Mesenchymal stem cell (in vitro differentiated cells and primary cell): ENCODE data around the gene NTHL1.

Source experiments
- DNase-seq: peaks from one replicate; pipeline ENCODE4 v3.0.0-alpha.2; 2013
- H2AFZ ChIP-seq: one replicate; pipeline ENCODE4 v1.6.1; 2013; ENCODE audit warnings: low read depth, mild to moderate bottlenecking, control low read depth, inconsistent platforms, low read length, moderate library complexity
- H2AK5ac ChIP-seq: 2 replicates; pipeline ENCODE4 v1.6.1; 2013; ENCODE audit warnings: low read length, moderate library complexity, mild to moderate bottlenecking, inconsistent platforms; ENCODE audit not compliant: severe bottlenecking
- H2BK120ac ChIP-seq: one replicate; pipeline ENCODE4 v1.6.1; 2013; ENCODE audit warnings: low read depth, mild to moderate bottlenecking, inconsistent platforms, low read length, moderate library complexity
- H2BK12ac ChIP-seq, 2 experiments: one replicate each; pipeline ENCODE4 v1.6.1; 2013; ENCODE audit warnings: inconsistent platforms in 2 of 2, low read length in 2 of 2, mild to moderate bottlenecking in 2 of 2, moderate library complexity in 2 of 2, control low read depth in 1 of 2
- H2BK15ac ChIP-seq: one replicate; pipeline ENCODE4 v1.6.1; 2013; ENCODE audit warnings: mild to moderate bottlenecking, low read depth, inconsistent platforms; ENCODE audit not compliant: poor library complexity, severe bottlenecking
- H2BK5ac ChIP-seq: 2 replicates; pipeline ENCODE4 v1.6.1; 2013; ENCODE audit warnings: low read depth, mild to moderate bottlenecking, low read length, control low read depth, inconsistent platforms; ENCODE audit not compliant: poor library complexity, severe bottlenecking
- H3K14ac ChIP-seq, 2 experiments: one replicate each; pipeline ENCODE4 v1.6.1; 2013; ENCODE audit warnings: inconsistent platforms in 2 of 2, low read length in 2 of 2, control low read depth in 1 of 2, mild to moderate bottlenecking in 1 of 2, moderate library complexity in 1 of 2
- H3K18ac ChIP-seq, 2 experiments: one replicate each; pipeline ENCODE4 v1.6.1; 2013; ENCODE audit warnings: inconsistent platforms in 2 of 2, low read length in 2 of 2, control low read depth in 1 of 2, low read depth in 1 of 2, mild to moderate bottlenecking in 1 of 2
- H3K23ac ChIP-seq, 2 experiments: one replicate each; pipeline ENCODE4 v1.6.1; 2013; ENCODE audit warnings: inconsistent platforms in 2 of 2, low read length in 2 of 2, mild to moderate bottlenecking in 2 of 2, moderate library complexity in 2 of 2, control low read depth in 1 of 2
- H3K27ac ChIP-seq: 2 replicates; pipeline ENCODE4 v1.5.1; 2013; ENCODE audit warnings: mild to moderate bottlenecking, moderate library complexity, low read length, control low read depth, inconsistent platforms; ENCODE audit not compliant: poor library complexity, severe bottlenecking
- H3K27me3 ChIP-seq, 2 experiments: 2 replicates each; pipeline versions ENCODE4 v1.6.1 to v1.7.0; 2013; ENCODE audit warnings: low read length in 2 of 2, mild to moderate bottlenecking in 2 of 2, moderate library complexity in 2 of 2, control low read depth in 1 of 2, inconsistent platforms in 1 of 2; ENCODE audit not compliant: control insufficient read depth in 1 of 2, insufficient read depth in 1 of 2
- H3K36me3 ChIP-seq, 2 experiments: 2 replicates each; pipeline versions ENCODE4 v1.6.1 to v1.7.0; 2013; ENCODE audit warnings: low read length in 2 of 2, control low read depth in 1 of 2, inconsistent platforms in 1 of 2, low read depth in 1 of 2, mild to moderate bottlenecking in 1 of 2; ENCODE audit not compliant: insufficient read depth in 2 of 2, control insufficient read depth in 1 of 2
- H3K4ac ChIP-seq, 2 experiments: one replicate each; pipeline ENCODE4 v1.6.1; 2013; ENCODE audit warnings: inconsistent platforms in 2 of 2, low read length in 2 of 2, mild to moderate bottlenecking in 2 of 2, moderate library complexity in 2 of 2, control low read depth in 1 of 2, low read depth in 1 of 2
- H3K4me1 ChIP-seq: 2 replicates; pipeline ENCODE4 v1.6.1; 2013; ENCODE audit warnings: low read depth, low read length, control low read depth; ENCODE audit not compliant: control insufficient read depth, insufficient read depth
- H3K4me2 ChIP-seq: 2 replicates; pipeline ENCODE4 v1.6.1; 2013; ENCODE audit warnings: low read length, mild to moderate bottlenecking, inconsistent platforms; ENCODE audit not compliant: poor library complexity, severe bottlenecking
- H3K4me3 ChIP-seq, 2 experiments: 2 replicates each; pipeline versions ENCODE4 v1.5.1 to v1.7.0; 2013; ENCODE audit warnings: low read length in 2 of 2, mild to moderate bottlenecking in 2 of 2, control low read depth in 1 of 2, low read depth in 1 of 2; ENCODE audit not compliant: insufficient read depth in 1 of 2
- H3K79me1 ChIP-seq: replicated peaks from 2 replicates; pipeline ENCODE4 v1.6.1; 2013; ENCODE audit warnings: mild to moderate bottlenecking, control low read depth, low read length, inconsistent platforms; ENCODE audit not compliant: poor library complexity, severe bottlenecking
- H3K9ac ChIP-seq: 2 replicates; pipeline ENCODE4 v1.7.0; 2013; ENCODE audit warnings: mild to moderate bottlenecking, low read length, moderate library complexity
- H3K9me3 ChIP-seq: 2 replicates; pipeline ENCODE4 v1.7.0; 2013; ENCODE audit warnings: mild to moderate bottlenecking, low read length; ENCODE audit not compliant: control insufficient read depth
- H4K8ac ChIP-seq: one replicate; pipeline ENCODE4 v1.6.1; 2013; ENCODE audit warnings: inconsistent platforms, mild to moderate bottlenecking, low read length, moderate library complexity
- H4K91ac ChIP-seq: one replicate; pipeline ENCODE4 v1.6.1; 2013; ENCODE audit warnings: mild to moderate bottlenecking, low read length, inconsistent platforms
- WGBS: methylation state at CpG from one replicate; pipeline ENCODE4 v1.1.7; 2013; ENCODE audit warnings: mixed read lengths; 5-methylcytosine and 5-hydroxymethylcytosine counted together

NTHL1 gene

GRCh38 chr16:2040787-2041522 is 6.7 kb downstream of the NTHL1 start:
- Histone ChIP-seq H3K4me2 (no peak overlapping the region), H3K14ac (peak overlapping the region in 1 of 2 experiments; percentile 13)

GRCh38 chr16:2040041-2040786 is 7.4 kb downstream of the NTHL1 start:
- Histone ChIP-seq H4K91ac (peak overlapping the region; percentile 95), H3K4me2 (no peak overlapping the region), H3K4ac (peak overlapping the region; percentile 21 to 83), H2AFZ (no peak overlapping the region), H2BK5ac (no peak overlapping the region), H2AK5ac (peak overlapping the region; percentile 24), H3K4me1 (peaks cover 86% of the 10 kb centered on the region), H3K4me3 (no peak overlapping the region), H3K9ac (no peak overlapping the region), H3K18ac (peak overlapping the region; percentile 50 to 86), H4K8ac (peak overlapping the region; percentile 95), H3K9me3 (no peaks in the 10 kb centered on the region), H3K36me3 (peaks cover 0 to 61% of the 10 kb centered on the region in 2 experiments), H3K27me3 (no peaks in the 10 kb centered on the region), H3K27ac (peak overlapping the region; percentile 80), H3K23ac (no peak overlapping the region), H3K14ac (peak overlapping the region in 1 of 2 experiments; percentile 66), H2BK15ac (peak overlapping the region; percentile 55), H2BK120ac (peak overlapping the region; percentile 87), H2BK12ac (peak overlapping the region; percentile 81 to 95), H3K79me1 (peaks cover 13% of the 10 kb centered on the region)
- DNase-seq, result no peak
- 94% methylated on average over 24 of the region's 24 CpGs for WGBS

More at GRCh38 chr16:2040787-2041522, 6.7 kb downstream of the NTHL1 start:
- Histone ChIP-seq H3K18ac (no peak overlapping the region), H3K4me3 (no peak overlapping the region), H2AFZ (no peak overlapping the region), H2BK120ac (peak overlapping the region; percentile 87), H2BK15ac (no peak overlapping the region), H3K27me3 (no peaks in the 10 kb centered on the region), H3K27ac (peak overlapping the region; percentile 80), H2BK12ac (peak overlapping the region; percentile 49 to 55), H3K23ac (no peak overlapping the region), H3K79me1 (peaks cover 17% of the 10 kb centered on the region), H3K9ac (no peak overlapping the region), H3K9me3 (no peaks in the 10 kb centered on the region), H4K91ac (peak overlapping the region; percentile 95), H3K4ac (peak overlapping the region; percentile 16 to 21), H3K36me3 (peaks cover 0 to 64% of the 10 kb centered on the region in 2 experiments), H2BK5ac (no peak overlapping the region), H2AK5ac (peak overlapping the region; percentile 29), H4K8ac (peak overlapping the region; percentile 24), H3K4me1 (peaks cover 80% of the 10 kb centered on the region)
- no peak for DNase-seq
- WGBS, result 89% methylated on average over 20 of the region's 20 CpGs

GRCh38 chr16:2039274-2040031 is 8.2 kb downstream of the NTHL1 start:
- Histone ChIP-seq H2BK12ac (peak overlapping the region; percentile 94 to 95), H3K4ac (peak overlapping the region; percentile 77 to 83), H2AK5ac (peak overlapping the region; percentile 24), H3K23ac (no peak overlapping the region), H4K8ac (peak overlapping the region; percentile 95), H2BK120ac (peak overlapping the region; percentile 87), H2BK5ac (peak overlapping the region; percentile 47), H3K4me3 (no peak overlapping the region), H3K9ac (peak overlapping the region; percentile 21), H3K9me3 (no peaks in the 10 kb centered on the region), H3K4me2 (no peak overlapping the region), H3K27me3 (no peaks in the 10 kb centered on the region), H3K36me3 (peaks cover 0 to 62% of the 10 kb centered on the region in 2 experiments), H2AFZ (no peak overlapping the region), H3K4me1 (peaks cover 91% of the 10 kb centered on the region), H4K91ac (peak overlapping the region; percentile 95), H3K14ac (peak overlapping the region in 1 of 2 experiments; percentile 22), H3K79me1 (peaks cover 10% of the 10 kb centered on the region), H2BK15ac (peak overlapping the region; percentile 55), H3K18ac (peak overlapping the region; percentile 50 to 97), H3K27ac (peak overlapping the region; percentile 25)
- peak; percentile 97 for DNase-seq
- 37% methylated on average over 28 of the region's 29 CpGs for WGBS
